Measurements from ENCODE around the gene ZNF883. TPM values are rescaled to one million over a fixed set of nuclear protein-coding genes. Genes with fewer than 3 reads are reported as not detected.

ZNF883 gene
- total RNA-seq, 8 experiments from 2014 or later = 0.14 to 10.0 (median 1.2) TPM

- H3K27ac ChIP-seq = no peak overlapping the region
- 53 to 100% (median 85%) methylated on average over 1 to 3 of the region's 3 CpGs; no CpG with 5 or more reads in 5 of the 10 experiments for WGBS, 10 experiments
- H3K4me3 ChIP-seq = no peak overlapping the region
- no peak for ATAC-seq (replicated peaks in 6 of 8)
- H3K4me1 ChIP-seq (replicated peaks in 1 of 2) = no peaks in the 10 kb centered on the region
- in situ Hi-C loops (cut with MboI; ENCODE audit: low pct_unique_long_range_greater_than_20kb in 2 of 9, low sequenced_read_pairs in 9 of 9, unreplicated experiment in 9 of 9) = no loop called here
Observed at GRCh38 chr9:112912636-112913035, 99.4 kb downstream of the ZNF883 start.

DNA sequence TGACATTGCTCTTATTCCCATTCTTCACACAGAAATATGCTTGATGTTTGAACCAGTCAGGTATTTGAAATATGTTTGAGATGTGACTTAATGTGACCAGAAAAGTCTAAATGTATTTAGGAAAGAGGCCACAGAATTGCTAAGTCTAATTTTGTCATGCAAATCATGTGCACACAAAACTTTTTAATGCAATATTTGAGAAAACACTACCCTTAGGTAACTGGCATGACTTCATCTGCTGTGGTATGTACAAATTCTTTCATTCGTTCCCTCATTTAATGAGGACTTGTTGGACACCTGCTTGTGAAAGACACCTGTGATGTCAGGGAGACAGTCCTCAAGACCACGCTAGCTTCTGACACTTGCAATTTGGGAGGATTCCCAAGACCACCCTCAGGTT, 100.3 kb downstream of the ZNF883 start:
- H3K4me1 ChIP-seq (replicated peaks in 1 of 2) = no peaks in the 10 kb centered on the region
- no peak overlapping the region for H3K4me3 ChIP-seq
- in situ Hi-C loops (cut with MboI; ENCODE audit: low pct_unique_long_range_greater_than_20kb in 2 of 9, low sequenced_read_pairs in 9 of 9, unreplicated experiment in 9 of 9) = no loop called here
- WGBS, 10 experiments = 0 to 80% (median 60%) methylated on average over 1 to 2 of the region's 2 CpGs; no CpG with 5 or more reads in 3 of the 10 experiments
- no peak overlapping the region for H3K27ac ChIP-seq
- no peak for ATAC-seq (replicated peaks in 6 of 8)

Other genes starting within 250 kb of the ZNF883 start
- gene SLC46A2, start 121.3 kb downstream of the ZNF883 start, total RNA-seq = under 1 TPM in 6 of 8 experiments, not detected in 2; 0.05 to 0.73 (median 0.17) TPM
- 10 to 100 TPM in 4 of 8 experiments, 1 to 10 TPM in 4; 1.1 to 15.2 (median 7.7) TPM for gene ZFP37, start 44.5 kb upstream of the ZNF883 start, total RNA-seq
- gene SLC31A2, start 138.8 kb upstream of the ZNF883 start, total RNA-seq = 10 to 100 TPM in 1 of 8 experiments, 1 to 10 TPM in 4, under 1 TPM in 3; 0.87 to 10.1 (median 1.7) TPM
- 10 to 100 TPM; 12.8 to 28.1 (median 19.7) TPM for gene FKBP15, start 209.1 kb upstream of the ZNF883 start, total RNA-seq
- 10 to 100 TPM; 10.9 to 25.5 (median 18.7) TPM for gene SLC31A1, start 209.4 kb upstream of the ZNF883 start, total RNA-seq